GM06990 (cell line): ENCODE measurements around the gene PIP5K1B.

ENCODE experiments used
- DNase-seq: peaks from one replicate; pipeline ENCODE4 v3.0.0-alpha.2; 2011; ENCODE audit not compliant: insufficient read length; ENCODE audit errors: extremely low read depth
- H3K27me3 ChIP-seq: replicated peaks from 2 replicates; pipeline ENCODE4 v1.6.0; 2011; ENCODE audit warnings: low read length; ENCODE audit not compliant: control insufficient read depth, insufficient read depth
- H3K36me3 ChIP-seq: 2 replicates; pipeline ENCODE4 v1.5.1; 2011; ENCODE audit warnings: low read length; ENCODE audit not compliant: control insufficient read depth, insufficient read depth
- H3K4me3 ChIP-seq: replicated peaks from 2 replicates; pipeline ENCODE4 v1.5.1; 2011; ENCODE audit warnings: low read depth, mild to moderate bottlenecking, control low read depth, low read length
- CTCF ChIP-seq: IDR thresholded peaks from 2 replicates; pipeline ENCODE4 v1.5.1; 2011; ENCODE audit warnings: low read length, control low read depth, mild to moderate bottlenecking, inconsistent platforms; ENCODE audit not compliant: insufficient read depth, poor library complexity, severe bottlenecking

Gene PIP5K1B

GRCh38 chr9:68726489-68726888 is 21.4 kb downstream of the PIP5K1B start:
- DNase-seq, result no peak
- no peak for TF ChIP-seq CTCF
- no peak overlapping the region for H3K4me3 ChIP-seq
- no peaks in the 10 kb centered on the region for H3K27me3 ChIP-seq
- no peaks in the 10 kb centered on the region for H3K36me3 ChIP-seq

GRCh38 chr9:68727636-68728035 is 22.6 kb downstream of the PIP5K1B start:
- Histone ChIP-seq H3K27me3 (no peaks in the 10 kb centered on the region), H3K4me3 (no peak overlapping the region), H3K36me3 (no peaks in the 10 kb centered on the region)
- DNase-seq, result no peak
- TF ChIP-seq CTCF, result no peak

- DNase-seq, result no peak
- Histone ChIP-seq H3K4me3 (no peak overlapping the region), H3K36me3 (no peaks in the 10 kb centered on the region), H3K27me3 (no peaks in the 10 kb centered on the region)
- no peak for TF ChIP-seq CTCF
These were observed 23.7 kb downstream of the PIP5K1B start for GRCh38 chr9:68728731-68729130.

GRCh38 chr9:68730570-68731235 is 25.7 kb downstream of the PIP5K1B start:
- H3K4me3 ChIP-seq, result no peak overlapping the region
- H3K36me3 ChIP-seq, result no peaks in the 10 kb centered on the region
- no peak for TF ChIP-seq CTCF
- DNase-seq, result no peak
- H3K27me3 ChIP-seq, result no peaks in the 10 kb centered on the region

GRCh38 chr9:68731857-68732256 is 26.8 kb downstream of the PIP5K1B start:
- H3K4me3 ChIP-seq, result no peak overlapping the region
- H3K36me3 ChIP-seq, result no peaks in the 10 kb centered on the region
- no peak for TF ChIP-seq CTCF
- no peaks in the 10 kb centered on the region for H3K27me3 ChIP-seq
- DNase-seq, result no peak
